GM03348 (cell line): ENCODE measurements around the gene LMCD1.

Source experiments
- DNase-seq: peaks from one replicate; pipeline ENCODE4 v3.0.0; 2012; ENCODE audit warnings: low spot score

Gene LMCD1

GRCh38 chr3:8484409-8485140 lies 17.0 kb upstream of the LMCD1 start:
- DNase-seq: no peak

GRCh38 chr3:8485141-8485870 lies 16.3 kb upstream of the LMCD1 start:
- DNase-seq: no peak

DNA sequence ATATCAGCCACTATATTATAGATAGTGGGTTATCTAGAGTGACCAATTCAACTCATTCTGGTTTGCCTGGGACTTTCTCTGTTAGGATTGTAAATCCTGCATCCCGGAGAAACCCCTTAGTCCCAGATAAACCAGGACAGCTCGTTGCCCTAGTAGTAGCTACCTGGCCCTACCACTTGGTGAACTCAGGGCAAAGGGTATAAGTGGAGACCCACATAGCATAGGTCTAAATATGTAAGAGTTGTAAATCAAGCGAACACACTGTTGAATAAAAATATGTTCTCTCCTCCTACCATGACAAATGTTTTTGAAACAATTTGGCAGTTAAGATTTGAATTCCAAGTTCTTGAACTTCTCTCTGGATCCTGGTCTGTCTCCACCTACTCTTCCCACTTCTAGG lies 15.7 kb upstream of the LMCD1 start:
- DNase-seq: no peak

- DNase-seq: no peak
Measured at GRCh38 chr3:8486434-8486833, 15.2 kb upstream of the LMCD1 start.

DNA sequence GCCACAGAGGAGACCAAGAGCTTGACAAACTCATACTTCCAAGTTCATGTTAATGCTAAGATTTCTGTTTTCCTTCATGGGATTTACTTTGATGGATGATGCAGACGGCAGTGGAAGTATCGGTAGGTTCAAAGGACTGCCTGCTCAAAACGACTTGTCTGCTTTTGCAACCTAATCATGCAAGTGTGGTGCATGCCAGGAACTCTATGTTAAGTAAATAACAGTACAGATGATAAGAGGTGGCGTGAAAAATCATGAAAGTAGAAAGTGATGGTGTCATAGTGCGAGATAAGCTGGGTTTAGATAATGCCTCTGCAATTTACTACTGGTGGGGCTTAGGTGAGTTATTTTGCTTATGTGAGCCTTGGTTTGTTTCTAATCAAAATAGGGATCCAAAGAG lies 14.7 kb upstream of the LMCD1 start:
- no peak for DNase-seq

GRCh38 chr3:8488411-8488810 lies 13.2 kb upstream of the LMCD1 start:
- DNase-seq: no peak

DNA sequence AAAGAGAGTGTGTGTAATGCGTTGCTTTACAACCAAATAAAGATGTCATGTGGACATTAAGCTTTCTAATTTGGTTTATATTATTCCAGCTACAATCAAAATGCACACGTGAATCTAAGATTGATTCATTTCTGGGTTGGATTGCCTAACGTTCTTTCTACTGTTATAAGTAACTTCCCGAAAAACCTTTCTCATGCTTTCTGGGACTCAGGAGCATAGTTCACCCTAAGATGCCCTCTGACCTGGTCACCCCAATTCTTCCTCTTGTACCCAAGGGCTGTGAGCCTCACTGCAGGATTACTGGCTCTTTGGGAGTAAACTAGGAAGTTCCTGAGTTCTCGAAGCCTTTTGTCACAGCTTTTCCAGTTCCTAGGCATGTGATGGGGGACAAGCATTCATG lies 12.7 kb upstream of the LMCD1 start:
- DNase-seq: no peak

DNA sequence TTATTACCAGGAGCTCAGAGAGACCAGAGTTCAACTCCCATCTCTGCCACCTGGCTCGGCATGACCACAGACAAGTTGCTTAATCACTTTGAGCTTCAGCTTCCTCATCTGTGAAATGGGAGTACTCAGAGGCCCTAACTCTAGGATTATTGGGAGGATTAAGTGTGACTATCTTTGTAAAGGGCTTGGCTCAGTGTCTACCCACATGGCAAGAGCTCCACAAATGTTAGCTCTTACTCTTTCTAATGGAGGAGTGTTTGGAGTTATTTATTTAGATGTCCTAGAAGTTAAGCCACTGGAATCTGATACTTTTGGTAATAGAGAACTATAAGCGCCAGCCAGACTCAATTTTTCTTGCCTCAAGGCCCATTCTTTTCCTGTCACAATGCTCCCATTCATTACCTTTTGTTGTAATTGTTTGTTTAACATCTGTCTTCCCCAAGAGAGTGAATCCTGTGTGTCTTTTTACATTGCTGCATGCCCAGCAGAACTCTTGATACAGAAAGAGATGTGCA lies 12.3 kb upstream of the LMCD1 start:
- no peak for DNase-seq

DNA sequence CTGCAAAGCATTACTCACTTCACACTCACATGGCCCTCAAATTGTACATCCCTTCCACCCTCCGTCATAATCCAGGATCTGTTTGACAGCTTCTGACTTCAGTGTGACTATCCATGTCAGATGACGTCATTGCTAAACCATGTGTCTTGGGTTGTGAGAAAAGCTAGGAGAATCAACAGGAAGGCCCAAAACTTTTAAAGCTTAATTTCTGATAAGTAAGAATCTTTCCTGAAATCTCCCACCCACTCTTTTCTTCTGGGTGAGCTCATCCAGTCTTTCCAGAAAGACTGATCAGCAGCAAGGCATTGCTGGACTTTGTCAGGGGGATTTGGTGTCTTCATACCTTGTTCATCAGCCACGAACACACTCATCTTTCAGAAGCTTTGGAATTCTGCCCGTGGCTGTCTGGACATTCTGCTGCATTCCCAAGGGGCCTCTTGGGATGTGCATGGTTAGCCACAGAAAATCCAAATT lies 11.5 kb upstream of the LMCD1 start:
- DNase-seq: peak; percentile 78

DNA sequence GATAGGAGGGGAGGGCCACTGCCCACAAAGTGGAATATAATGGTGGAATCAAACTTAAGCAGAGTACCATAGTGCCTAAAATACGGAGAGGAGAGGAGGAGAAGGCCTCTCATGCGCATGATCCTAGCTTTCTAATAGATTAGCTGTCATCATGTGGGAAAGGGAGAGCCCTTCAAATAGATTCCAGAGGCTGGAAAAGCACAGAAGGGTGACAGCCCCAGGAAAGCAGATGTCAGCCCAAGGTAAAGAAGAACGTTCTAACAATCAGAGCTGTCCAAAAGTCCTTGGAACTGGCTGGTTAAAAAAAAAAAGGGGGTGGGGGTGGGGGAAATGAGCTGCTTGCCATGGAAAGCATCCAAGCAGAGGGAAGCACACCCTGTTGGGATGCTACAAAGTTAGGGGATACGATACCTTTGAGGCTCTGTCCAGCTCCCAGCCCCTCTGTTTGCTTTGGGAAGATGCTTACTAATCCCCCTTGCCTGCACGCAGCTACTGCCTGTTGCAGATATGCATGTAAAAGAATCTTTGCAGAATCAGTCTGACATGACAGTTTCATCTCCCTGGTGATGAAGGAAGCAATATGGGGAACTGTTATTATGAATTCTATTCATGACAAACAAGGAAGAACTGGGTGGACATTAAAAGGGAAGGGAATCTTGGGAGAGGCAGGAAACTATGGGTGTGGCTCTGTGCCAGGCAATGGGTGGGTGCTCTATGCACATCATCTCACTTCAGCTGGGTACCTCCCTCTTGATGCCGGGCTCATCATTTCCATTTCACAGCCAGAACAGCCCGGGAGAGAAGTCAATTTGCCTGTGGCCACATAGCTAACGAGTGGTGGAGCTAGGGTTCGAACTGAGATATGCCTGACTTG lies 10.1 kb upstream of the LMCD1 start:
- DNase-seq: no peak

DNA sequence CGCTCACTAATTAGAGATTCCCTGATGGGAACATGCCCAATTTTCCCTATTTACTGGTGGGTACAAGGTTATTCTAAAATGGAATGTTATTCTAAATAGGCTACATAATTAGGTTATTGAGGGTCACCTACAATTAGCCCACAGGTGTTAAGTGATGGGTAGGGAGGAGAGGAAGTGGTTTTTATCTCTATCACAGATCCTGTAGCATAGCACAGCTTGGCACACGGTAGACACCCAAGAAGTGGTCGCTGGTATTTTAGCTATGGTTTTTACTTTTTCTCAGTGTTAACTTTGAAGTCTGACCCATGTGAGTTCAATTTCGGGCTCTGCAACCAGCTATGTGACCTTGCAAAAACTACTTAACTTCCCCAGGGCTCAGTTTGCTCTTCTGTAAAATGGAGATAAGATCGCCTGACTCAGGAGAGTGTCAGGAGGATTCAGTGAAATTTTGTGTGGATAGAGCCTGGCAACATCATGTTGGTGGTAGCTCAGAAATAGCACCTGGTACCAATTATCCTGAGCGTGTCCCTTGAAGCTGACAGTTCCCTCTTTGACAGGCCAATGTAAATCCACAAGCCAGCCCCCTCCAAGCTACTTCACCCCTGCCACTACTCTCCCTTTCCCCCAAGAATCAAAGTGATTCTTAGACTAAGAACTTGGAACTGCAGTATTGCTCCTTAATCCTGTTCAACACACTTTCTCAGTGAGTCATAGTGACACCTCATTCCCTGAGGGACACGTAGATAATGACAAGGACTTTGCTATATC lies 8.7 kb upstream of the LMCD1 start:
- DNase-seq: no peak

GRCh38 chr3:8493744-8494143 lies 7.9 kb upstream of the LMCD1 start:
- DNase-seq: no peak

DNA sequence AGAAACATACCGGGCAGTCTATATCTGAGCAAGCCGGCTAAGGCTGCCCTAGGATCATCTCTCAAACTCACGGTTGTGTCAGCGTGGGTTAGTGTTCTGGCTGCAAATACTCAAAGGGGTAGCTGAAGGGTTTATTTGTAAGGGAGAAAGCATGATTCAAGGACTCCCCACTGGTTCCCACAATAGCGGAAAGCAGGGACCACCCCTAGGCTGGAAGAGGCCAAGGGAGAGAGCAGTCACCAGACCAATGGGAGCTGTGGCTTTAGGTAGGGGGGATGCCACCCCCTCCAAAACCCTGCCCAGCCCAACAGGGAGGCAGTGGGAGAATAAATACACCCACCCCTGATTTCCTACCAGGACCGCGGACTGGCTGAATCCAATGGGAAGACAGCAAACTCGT lies 7.3 kb upstream of the LMCD1 start:
- DNase-seq: no peak

DNA sequence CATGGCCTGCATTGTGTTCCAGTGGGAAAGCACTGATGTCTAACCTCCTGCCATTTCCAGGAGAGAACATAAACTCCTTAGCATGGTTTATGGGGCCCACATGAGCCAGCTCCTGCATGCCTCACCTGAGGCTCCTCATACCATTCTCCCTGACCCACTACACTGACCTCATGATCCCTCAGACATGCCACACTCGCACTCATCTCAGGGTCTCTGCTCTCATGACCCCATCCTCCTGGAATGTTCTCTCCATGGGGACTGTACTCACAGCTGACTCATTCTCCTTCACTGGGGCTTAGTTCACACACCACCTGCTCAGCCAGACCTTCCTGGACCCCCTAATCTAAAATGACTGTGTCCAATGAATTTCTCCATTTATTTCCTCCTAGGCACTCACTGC lies 4.0 kb upstream of the LMCD1 start:
- no peak for DNase-seq

DNA sequence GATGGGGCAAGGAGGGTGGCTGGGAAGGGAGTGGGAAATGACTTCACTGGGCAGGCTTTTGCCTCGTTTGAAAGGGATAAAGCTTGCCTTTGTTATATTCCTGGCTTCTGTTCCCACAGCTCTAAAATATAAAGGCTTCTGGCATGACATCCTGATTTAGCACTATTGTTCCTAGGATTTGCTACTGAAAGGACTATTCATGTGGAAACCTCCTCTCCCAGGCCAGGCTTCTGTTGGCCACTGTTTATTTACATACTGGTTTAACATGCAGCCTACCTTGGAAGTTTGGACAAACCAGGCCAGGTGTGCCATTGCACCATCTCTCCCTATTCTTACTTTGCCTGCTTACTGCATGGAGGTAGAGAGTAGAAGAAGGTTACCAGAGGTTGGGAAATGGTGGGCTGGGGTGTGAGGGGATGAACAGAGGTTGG lies 2.4 kb upstream of the LMCD1 start:
- no peak for DNase-seq

GRCh38 chr3:8500319-8500988 lies 1.2 kb upstream of the LMCD1 start:
- no peak for DNase-seq

- no peak for DNase-seq
Measured at GRCh38 chr3:8500989-8501370, 643 bp upstream of the LMCD1 start.

DNA sequence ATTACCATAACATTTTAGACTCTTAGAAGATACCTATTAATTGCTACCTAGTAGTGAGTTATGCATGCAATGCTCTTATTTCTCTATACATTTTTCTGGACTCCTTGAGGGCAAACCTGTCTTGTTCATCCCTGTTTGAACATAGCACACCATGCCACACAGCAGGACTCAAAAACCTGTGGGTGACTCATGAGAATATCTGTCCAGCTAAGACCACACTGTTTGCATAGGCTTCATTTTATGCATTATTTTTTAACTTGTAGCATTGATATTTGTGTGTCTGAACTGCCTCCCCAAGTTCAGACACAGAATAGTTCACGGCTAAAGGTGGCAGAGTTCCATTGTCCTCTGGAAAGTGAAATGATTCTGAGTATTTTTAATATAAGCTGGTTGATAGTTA lies 1.8 kb downstream of the LMCD1 start:
- DNase-seq: no peak

GRCh38 chr3:8503871-8504610 lies 2.4 kb downstream of the LMCD1 start:
- no peak for DNase-seq

DNA sequence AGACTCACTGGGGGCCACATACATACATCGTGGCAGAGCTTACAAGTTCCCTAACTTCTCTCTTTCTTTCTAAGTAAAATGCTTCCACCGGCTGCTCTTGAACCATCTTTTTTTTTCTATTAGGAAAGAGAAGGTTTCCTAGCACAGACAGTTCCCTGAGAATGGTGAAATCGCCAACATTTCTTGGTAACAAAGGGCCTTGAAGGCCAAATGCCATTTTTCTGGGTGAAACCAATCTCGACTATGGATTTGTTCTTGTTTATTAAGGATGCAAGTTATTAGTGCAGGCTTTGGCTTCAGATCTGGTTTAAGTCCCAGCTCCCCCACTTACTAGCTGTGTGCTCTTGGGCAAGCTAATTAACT lies 3.0 kb downstream of the LMCD1 start:
- DNase-seq: no peak

DNA sequence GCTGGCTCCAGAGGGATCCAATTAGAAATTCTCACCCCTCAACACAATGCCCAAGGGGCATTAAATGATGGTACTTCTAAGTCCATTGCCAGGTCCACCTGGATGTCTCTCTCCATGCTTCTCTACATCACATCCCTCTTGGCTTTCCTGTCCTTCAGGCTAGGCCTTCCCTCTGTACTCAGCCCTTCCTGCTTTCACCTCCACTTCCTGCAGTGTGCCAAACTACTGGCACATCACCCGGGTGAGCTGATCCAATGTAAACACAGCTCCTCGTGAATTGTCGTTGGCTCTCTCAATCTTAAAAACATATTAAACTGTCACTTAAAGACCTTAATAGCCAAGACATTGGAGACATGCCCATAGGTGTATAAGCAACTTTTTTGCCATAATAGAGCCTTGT lies 4.0 kb downstream of the LMCD1 start:
- no peak for DNase-seq
